Urothelium cell line (cell line): ENCODE results near the gene HECTD3.

Experiments used
- DNase-seq: peaks from one replicate; pipeline ENCODE4 v3.0.0; 2011; ENCODE audit warnings: low spot score, mixed read lengths
- FAIRE-seq: peaks from 2 replicates; lab custom pipeline; 2011; peaks lifted over from hg19 to GRCh38; lab: Jason Lieb, UNC

HECTD3 gene

GRCh38 chr1:45010855-45011811, at the start of gene HECTD3:
Gene HECTD3, minus strand, starts transcription at chr1:45011324. Its CDS starts 67 bp downstream, at chr1:45011257.
- peak; percentile 90 for DNase-seq
- FAIRE-seq = peak; percentile 13

GRCh38 chr1:45059829-45060228, 48.7 kb upstream of the HECTD3 start:
- FAIRE-seq (no peak), DNase-seq (no peak)

GRCh38 chr1:45057542-45057941, 46.4 kb upstream of the HECTD3 start:
- DNase-seq = no peak
- no peak for FAIRE-seq

- FAIRE-seq (no peak), DNase-seq (no peak)
Measured at GRCh38 chr1:45051005-45051772, 40.1 kb upstream of the HECTD3 start.

GRCh38 chr1:45047032-45047431, 35.9 kb upstream of the HECTD3 start:
- no peak for FAIRE-seq
- DNase-seq = no peak

- FAIRE-seq (no peak), DNase-seq (no peak)
Measured at GRCh38 chr1:45044916-45045315, 33.8 kb upstream of the HECTD3 start.

GRCh38 chr1:45043094-45043493, 32.0 kb upstream of the HECTD3 start:
- no peak for FAIRE-seq

GRCh38 chr1:45040297-45040696, 29.2 kb upstream of the HECTD3 start:
- FAIRE-seq (no peak), DNase-seq (no peak)

More at GRCh38 chr1:45043094-45043493, 32.0 kb upstream of the HECTD3 start:
- no peak for DNase-seq

GRCh38 chr1:45038661-45039364, 27.7 kb upstream of the HECTD3 start:
- no peak for FAIRE-seq

GRCh38 chr1:45038240-45038639, 27.1 kb upstream of the HECTD3 start:
- FAIRE-seq (no peak), DNase-seq (no peak)

More at GRCh38 chr1:45038661-45039364, 27.7 kb upstream of the HECTD3 start:
- DNase-seq = no peak

GRCh38 chr1:45037456-45037855, 26.3 kb upstream of the HECTD3 start:
- DNase-seq (no peak), FAIRE-seq (no peak)

- FAIRE-seq (no peak), DNase-seq (no peak)
Measured at GRCh38 chr1:45035631-45036301, 24.6 kb upstream of the HECTD3 start.

- FAIRE-seq (no peak), DNase-seq (no peak)
Measured at GRCh38 chr1:45033356-45033755, 22.2 kb upstream of the HECTD3 start.

GRCh38 chr1:45032837-45033236, 21.7 kb upstream of the HECTD3 start:
- DNase-seq = no peak
- no peak for FAIRE-seq

GRCh38 chr1:45026446-45026845, 15.3 kb upstream of the HECTD3 start:
- DNase-seq (no peak), FAIRE-seq (no peak)

- FAIRE-seq = no peak
- no peak for DNase-seq
Measured at GRCh38 chr1:45023663-45024062, 12.5 kb upstream of the HECTD3 start.

GRCh38 chr1:45018599-45019230, 7.6 kb upstream of the HECTD3 start:
- FAIRE-seq = peak; percentile 97
- DNase-seq = peak; percentile 75

- FAIRE-seq (no peak), DNase-seq (no peak)
Measured at GRCh38 chr1:45016767-45017166, 5.6 kb upstream of the HECTD3 start.

- DNase-seq (no peak), FAIRE-seq (no peak)
Measured at GRCh38 chr1:45016090-45016697, 5.1 kb upstream of the HECTD3 start.

GRCh38 chr1:45015683-45016082, 4.6 kb upstream of the HECTD3 start:
- no peak for DNase-seq
- no peak for FAIRE-seq
